ENCODE measurements around the gene HHATL.
"Not testable (repeated sequence)": the region's sequence is repeated elsewhere in the genome, so short reads cannot be mapped to it uniquely, and the experiment has no call there.

Gene HHATL

DNA sequence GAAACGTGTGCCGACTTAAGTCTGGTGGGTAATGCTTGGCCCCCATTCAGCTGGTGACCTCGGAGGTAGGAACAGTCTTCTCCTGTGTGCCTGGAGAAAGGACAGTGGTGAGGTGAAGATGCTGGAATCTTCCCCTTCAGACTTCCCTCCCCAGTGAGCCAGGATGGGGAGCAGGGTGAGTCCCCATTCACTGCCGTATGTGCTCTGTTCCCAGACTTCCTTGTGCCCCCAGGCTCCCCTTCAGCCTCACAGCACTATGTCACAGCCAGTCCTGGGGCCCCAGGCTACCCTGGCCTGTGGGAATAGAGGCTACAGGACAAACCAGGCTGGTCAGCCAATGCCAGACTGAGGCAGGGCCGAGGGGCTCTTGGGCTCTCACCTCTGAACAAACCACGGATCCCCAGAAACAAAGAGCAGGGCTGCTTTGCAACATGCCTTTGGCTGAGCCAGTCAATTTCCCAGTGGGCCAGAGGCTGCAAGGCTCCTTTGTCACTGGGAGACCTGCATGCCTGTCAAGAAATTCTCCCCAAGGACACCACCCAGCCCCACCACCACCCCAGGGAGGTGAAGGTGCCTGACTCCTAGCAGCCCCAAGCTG is 31.8 kb upstream of the HHATL start:
- no peak for FAIRE-seq
- no peak for DNase-seq (ENCODE audit: low spot score)

- DNase-seq (ENCODE audit: low spot score): no peak
- no peak for FAIRE-seq
Measured at GRCh38 chr3:42733501-42734262, 31.1 kb upstream of the HHATL start.

DNA sequence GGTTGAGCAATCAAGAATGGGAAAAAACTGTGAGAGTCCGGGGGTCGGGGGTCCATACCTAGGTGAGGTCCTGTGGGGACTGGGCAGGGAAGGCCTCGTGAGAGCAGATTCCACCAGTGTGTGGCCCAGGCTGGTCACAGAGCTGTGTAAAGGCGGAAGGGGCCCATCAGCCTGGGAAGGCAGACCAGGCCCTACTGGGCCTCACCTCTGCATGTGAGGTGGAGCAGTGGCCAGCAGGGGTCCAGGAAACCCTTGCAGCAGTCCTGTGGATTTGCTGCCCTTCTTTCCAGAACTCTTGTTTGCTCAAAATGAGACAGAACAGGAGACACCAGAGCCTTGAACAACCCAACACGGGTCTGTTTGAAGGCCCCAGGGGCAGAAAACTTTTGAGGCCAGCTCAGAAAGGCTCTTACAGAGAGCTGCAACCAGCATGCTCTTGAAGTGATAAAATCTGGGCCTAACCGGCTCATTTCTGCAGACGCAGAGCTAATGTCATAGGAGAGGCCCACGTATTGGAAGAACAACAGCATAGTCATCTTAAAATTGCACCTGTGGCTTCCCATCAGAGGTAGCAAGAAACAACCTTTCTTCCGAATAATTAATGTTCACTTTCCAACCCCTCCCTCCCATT is 30.3 kb upstream of the HHATL start:
- DNase-seq (ENCODE audit: low spot score): no peak
- FAIRE-seq: no peak

- no peak for FAIRE-seq
- no peak for DNase-seq (ENCODE audit: low spot score)
Measured at GRCh38 chr3:42732196-42732828, 29.7 kb upstream of the HHATL start.

DNA sequence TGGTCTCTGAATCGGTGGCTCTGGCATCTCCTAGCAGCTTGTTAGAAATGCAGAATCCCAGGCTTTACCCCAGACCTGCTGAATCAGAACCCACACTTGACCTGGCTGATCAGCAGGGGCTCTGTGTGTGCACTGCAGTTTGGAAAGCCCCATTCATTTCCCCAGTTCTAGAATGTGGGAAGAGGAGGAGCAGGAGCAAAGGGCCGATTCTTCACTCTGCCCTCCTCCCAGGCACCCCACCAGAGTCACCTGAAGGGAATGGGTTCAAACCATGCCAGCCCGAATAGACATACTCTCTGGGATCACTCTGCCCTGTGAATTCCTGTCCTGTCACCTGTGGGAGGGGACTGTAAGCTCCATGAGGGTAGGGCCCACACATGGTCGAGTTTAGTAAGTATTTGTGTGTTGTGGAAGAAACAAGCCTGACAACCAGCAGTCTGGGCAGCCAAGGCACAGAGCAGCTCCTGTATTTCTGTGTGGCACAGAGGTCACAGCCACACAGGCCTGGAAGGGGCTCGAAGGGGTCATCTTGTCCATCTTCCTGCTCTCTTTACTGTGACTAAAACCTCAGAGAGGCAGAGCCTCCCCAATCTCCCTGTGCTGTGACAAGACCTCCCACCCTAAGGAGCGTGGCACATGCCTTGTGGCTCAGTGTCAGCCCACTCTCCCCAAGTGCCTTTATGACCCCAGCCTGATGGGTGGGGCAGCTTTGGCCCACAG is 29.0 kb upstream of the HHATL start:
- DNase-seq (ENCODE audit: low spot score) (no peak), FAIRE-seq (no peak)

DNA sequence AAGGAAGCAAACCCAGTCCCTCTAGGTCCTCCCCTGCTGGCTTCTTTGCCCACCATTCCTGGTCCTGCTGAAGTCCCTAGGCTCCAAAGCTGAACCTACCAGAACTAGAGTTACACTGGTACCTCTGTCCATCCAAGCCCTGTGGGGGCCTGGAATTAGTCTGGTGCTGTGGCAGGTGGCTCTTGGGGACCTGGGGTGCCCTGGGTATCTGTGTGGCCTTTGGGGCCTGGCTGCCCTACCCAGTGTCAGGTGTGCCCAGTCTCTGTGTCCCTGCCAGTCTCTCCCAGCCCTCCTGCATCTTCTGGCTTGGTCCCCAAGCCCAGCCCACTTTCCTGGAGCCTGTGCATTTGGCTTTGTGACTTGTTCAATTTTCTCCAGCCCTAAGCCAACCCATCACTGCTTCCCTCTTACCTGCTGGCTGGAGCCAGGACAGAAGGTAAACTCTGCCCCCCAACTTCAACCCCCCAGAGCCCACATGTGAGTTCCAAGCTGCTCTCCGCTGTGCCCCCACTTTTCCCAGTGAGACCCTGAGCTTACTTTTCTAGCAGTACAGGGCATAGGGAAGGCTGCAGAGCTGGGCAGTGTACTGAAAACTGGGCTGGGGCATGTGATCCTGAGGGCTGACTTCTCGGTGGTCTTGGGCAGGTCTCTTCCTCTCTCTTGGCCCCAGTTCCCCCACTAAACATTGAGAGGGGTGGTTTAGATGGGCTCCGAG is 28.3 kb upstream of the HHATL start:
- no peak for DNase-seq (ENCODE audit: low spot score)
- FAIRE-seq: no peak

DNA sequence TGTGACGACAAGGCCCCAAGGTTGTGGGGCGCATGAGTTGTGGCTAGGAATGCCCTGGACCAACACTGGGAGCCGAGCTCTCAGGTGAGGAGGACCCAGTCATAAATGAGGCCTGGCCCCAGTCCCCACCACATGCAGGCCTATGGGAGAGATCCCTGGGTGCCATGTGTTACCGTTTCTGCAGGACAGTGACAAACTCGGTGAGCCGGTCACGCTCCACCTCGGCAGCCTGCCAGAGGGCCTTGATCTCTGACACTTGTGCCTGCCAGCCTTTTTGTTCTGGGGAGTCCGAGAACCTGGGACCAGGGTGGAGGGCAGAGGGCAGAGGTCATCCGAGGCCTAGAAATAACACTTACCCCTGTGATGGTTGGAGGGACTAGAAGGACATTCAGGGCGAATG is 27.7 kb upstream of the HHATL start:
- FAIRE-seq (no peak), DNase-seq (ENCODE audit: low spot score) (no peak)

- no peak for FAIRE-seq
- DNase-seq (ENCODE audit: low spot score): no peak
Measured at GRCh38 chr3:42729404-42730145, 27.0 kb upstream of the HHATL start.

DNA sequence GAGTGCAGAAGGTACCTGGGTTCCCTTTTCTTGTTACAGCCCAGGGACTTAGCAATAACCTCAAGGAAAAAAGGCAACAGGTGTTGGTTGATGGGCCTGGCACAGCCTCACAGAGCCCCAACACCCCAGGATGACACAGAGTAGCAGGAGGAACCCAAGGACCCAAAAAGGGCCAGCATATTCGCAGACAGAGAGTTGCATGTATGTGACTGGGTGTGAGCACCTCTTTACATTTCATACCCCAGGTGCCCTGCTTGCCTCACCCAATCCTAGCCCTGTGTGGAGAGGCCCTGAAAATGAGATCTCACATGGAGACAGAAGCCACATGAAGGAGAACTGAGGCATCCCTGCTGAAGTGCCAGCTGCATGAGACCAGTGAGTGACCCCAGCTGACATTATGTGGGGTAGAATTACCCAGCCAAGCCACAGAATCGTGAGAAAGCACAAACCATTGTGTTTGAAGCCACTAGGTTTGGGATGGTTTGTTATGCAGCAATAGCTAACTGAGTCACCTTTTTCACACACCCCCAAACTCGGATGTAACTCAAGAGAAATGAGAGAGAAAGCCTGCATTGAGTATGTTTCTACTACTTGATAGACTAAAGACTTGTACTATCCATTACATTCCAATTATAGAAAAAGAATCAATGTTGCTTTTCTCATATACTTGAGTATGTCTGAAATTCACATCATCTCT is 26.2 kb upstream of the HHATL start:
- DNase-seq (ENCODE audit: low spot score): no peak
- no peak for FAIRE-seq

DNA sequence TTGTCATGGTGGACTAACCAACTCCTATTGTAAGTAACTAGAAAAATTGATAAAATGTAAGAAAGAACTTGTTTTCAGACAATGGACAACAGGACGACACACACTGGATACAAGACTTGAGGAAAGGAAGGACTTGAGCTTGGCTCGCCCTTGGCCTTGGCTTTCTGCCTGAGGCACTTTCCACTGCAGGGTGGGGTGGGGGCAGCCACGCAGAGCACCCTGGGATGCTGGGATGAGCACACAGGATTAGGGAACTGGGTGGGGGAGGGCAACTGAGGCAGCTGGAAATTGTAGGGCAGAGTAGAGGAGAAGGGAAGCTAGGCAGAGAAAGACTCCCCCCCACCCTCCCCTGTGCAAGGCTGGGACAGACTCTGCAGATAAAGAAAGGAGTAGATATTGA is 25.5 kb upstream of the HHATL start:
- no peak for DNase-seq (ENCODE audit: low spot score)
- FAIRE-seq: no peak

- DNase-seq (ENCODE audit: low spot score) (no peak), FAIRE-seq (no peak)
Measured at GRCh38 chr3:42725454-42725853, 22.9 kb upstream of the HHATL start.

- FAIRE-seq (no peak), DNase-seq (ENCODE audit: low spot score) (no peak)
Measured at GRCh38 chr3:42723219-42723618, 20.6 kb upstream of the HHATL start.

- not testable (repeated sequence) for DNase-seq (ENCODE audit: low spot score); FAIRE-seq
Measured at GRCh38 chr3:42722442-42722841, 19.8 kb upstream of the HHATL start.

GRCh38 chr3:42721690-42722089 is 19.1 kb upstream of the HHATL start:
- FAIRE-seq: no peak
- DNase-seq (ENCODE audit: low spot score): no peak

- DNase-seq (ENCODE audit: low spot score) (no peak), FAIRE-seq (no peak)
Measured at GRCh38 chr3:42720126-42720525, 17.5 kb upstream of the HHATL start.

GRCh38 chr3:42719002-42719401 is 16.4 kb upstream of the HHATL start:
- no peak for FAIRE-seq
- DNase-seq (ENCODE audit: low spot score): no peak

GRCh38 chr3:42718338-42718737 is 15.7 kb upstream of the HHATL start:
- FAIRE-seq: no peak
- DNase-seq (ENCODE audit: low spot score): no peak

- FAIRE-seq (no peak), DNase-seq (ENCODE audit: low spot score) (no peak)
Measured at GRCh38 chr3:42717306-42717705, 14.7 kb upstream of the HHATL start.

- DNase-seq (ENCODE audit: low spot score) (no peak), FAIRE-seq (no peak)
Measured at GRCh38 chr3:42714171-42714852, 11.7 kb upstream of the HHATL start.

Data from RCC 7860 (cell line).